T-helper 2 cell treated with Interferon-gamma antibody and Interleukin-4, amounts not matched to agents 100 ng/mL and 5 ng/mL, for 36 hours (primary cell): Measurements from ENCODE around the gene OTOS. TPM values are rescaled to one million over a fixed set of nuclear protein-coding genes. Genes with fewer than 3 reads are reported as not detected.

Experiments
- intact Hi-C: fragments of 100-400 bp; cut with micrococcal nuclease; formaldehyde crosslinking; loops from one replicate; pipeline ENCODE4 v1.15.1; 2023
- total RNA-seq: library from RNA; stranded (reverse); gene quantifications from 2 replicates; pipeline ENCODE4 v1.2.3, GENCODE V29; 2022

Gene OTOS
- not detected in 2 replicates for total RNA-seq

GRCh38 chr2:240140511-240140910, at the start of gene OTOS:
TSS of gene OTOS (minus strand) at chr2:240140658. CDS start at chr2:240140326, 332 bp downstream.
- intact Hi-C loops: loop anchor here (10.0 kb wide), 1 partner anchor 1106 kb away; no protein-coding TSS in a partner anchor

DNA sequence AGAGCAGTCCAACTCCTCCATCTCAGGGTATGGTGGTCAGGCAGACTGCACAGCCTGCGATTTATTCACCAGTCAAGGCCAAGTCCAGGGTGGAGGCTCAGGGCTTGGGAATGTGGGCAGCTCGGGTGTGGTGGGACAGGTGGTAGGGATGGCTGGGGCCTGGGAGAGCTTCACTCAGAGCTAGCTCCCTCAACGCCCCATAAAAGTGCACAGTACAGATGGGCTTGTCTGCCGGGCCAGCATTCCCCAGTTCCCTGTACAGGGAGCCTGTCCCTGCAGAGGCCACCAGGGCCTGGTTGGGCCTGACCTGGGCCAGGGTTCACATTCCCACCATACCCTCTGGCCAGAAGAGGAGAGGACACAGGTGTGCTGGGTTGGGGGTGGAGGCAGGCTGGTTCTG, 49.2 kb upstream of the OTOS start:
- intact Hi-C loops: no loop called here

DNA sequence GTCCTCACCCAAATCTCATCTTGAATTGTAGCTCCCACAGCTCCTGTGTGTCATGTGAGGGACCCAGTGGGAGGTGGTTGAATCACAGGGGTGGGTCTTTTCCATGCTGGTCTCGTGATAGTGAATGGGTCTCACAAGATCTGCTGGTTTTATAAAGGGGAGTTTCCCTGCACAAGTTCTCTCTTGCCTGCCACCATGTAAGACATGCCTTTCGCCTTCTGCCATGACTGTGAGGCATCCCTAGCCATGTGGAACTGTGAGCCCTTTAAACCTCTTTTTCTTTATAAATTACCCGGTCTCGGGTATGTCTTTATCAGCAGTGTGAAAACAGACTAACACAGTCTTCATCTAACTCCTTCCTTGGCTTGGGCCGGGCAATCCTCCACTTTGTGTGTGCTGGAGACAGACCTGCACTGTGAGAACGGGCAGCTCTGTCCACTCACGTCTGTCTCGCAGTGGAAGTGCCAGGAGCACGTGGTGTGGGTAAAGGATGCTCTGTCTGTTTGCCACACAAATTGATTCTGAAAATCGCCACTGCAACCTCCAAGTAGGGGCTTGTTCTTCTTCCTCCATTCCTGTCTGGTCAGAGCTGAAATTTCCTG, 47.6 kb upstream of the OTOS start:
- intact Hi-C loops: no loop called here

- intact Hi-C loops: no loop called here
Measured at GRCh38 chr2:240186191-240186725, 45.8 kb upstream of the OTOS start.

DNA sequence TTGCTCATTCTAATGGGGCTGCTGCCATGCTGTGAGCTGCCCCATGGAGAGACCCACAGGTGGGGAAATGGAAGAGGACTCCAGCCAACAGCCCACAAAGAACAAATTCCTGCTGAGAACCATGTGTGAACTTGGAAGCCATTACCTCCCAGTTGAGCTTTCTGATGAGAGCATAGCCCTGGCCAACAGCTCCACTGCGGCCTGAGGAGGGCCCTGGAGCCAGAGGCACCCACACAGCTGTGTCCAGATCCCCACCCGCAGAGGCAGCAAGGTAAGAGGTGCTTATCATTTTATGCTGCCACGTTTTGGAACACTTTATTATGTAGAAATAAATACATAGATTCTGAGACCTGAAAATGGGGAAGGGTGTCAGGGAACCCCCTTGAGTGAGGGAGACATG, 44.2 kb upstream of the OTOS start:
- intact Hi-C loops: no loop called here

GRCh38 chr2:240183875-240184590, 43.6 kb upstream of the OTOS start:
- intact Hi-C loops: no loop called here

GRCh38 chr2:240183006-240183874, 42.8 kb upstream of the OTOS start:
- intact Hi-C loops: no loop called here

DNA sequence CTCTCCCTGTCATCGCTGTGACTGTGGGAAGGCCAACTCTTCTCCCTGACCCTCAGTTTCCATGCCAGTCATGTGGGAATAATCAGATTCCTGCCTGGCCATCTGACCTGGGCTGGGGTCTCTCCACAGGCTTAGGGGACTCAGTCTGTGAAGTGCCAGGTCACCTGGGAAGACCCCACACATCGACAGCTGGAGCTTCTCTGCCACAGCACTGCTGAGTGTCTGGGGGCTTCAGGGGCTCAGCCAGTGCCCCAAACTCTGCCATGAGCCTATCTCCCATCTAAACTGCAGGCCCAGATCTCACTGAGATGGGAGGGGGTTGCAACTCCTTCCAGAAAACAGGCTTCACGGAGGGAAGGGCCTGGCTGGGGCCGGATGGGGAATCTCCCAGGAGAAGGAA, 42.0 kb upstream of the OTOS start:
- intact Hi-C loops: no loop called here

GRCh38 chr2:240182001-240182400, 41.5 kb upstream of the OTOS start:
- intact Hi-C loops: no loop called here

DNA sequence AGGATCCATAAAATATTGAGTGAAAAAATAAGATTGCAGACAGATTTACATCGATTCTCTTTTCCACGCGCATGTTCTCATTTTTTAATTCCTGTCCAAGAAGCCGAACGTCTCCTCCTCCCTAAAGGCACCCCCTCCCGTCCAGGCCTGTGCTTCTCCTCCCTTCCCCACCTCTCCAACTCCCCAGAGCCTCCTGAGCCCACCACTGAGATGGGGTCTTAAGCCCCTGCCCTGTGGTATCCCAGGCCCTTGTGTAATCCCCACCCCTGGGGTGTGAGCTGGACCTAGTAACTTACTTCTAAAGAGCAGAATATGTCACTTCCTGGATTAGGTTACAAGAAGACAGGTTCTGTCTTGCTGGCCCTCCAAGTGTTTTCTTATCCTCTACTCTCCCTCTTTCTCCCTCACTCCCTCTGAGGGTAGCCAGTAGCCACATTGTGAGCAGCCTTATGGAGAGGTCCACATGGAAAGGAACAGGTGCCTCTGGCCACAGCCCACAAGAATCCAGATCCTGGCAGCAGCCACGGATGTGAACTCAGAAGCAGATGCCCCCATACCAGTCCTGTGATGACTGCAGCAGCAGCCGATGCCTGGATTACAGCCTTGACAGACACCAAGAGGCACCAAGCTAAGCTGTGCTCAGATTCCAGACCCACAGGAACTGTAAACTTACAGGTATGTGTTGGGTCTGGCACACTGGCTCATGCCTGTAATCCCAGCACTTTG, 39.6 kb upstream of the OTOS start:
- intact Hi-C loops: no loop called here

GRCh38 chr2:240179186-240179815, 38.8 kb upstream of the OTOS start:
- intact Hi-C loops: no loop called here

GRCh38 chr2:240178564-240178963, 38.1 kb upstream of the OTOS start:
- intact Hi-C loops: no loop called here

GRCh38 chr2:240174496-240174895, 34.0 kb upstream of the OTOS start:
- intact Hi-C loops: no loop called here

DNA sequence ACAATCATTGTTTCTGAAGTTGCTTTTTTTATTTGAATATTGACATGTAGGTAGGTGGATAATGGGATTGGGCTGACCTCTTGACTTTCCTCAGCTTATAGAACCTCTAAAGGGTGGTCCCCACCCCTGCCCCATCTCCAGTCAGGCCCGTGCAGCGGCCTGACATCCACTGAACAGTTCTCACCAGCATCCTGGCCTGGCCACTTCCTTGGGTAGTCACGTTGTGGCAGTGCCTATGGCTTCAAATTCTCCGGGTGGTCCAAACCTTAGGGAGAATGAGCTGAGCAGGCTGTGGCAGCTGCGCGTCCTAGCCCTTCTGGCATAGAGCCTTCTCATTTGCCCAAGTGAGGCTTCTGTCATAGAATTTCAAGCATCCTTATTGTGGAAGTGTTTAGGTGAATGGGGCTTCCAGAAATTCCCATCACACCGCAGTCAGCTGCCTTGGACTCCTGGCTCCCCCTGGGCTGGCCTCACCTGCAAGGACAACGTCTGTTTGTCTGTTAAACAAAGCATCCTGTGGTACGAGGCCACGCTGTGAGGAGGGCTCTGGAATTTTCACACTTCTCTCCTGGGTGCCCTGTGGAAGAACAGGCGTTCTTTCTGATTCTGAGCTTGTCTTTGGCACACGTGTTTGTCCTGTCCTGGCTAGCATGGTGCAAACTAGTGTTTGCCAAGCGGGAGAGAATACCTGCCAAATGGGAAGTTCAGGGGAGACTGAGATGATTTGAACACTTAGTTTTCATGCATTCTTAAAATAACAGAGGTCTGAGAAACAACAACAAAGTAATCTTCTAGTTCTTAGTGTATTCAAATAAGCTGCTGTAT, 31.8 kb upstream of the OTOS start:
- intact Hi-C loops: no loop called here

- intact Hi-C loops: no loop called here
Measured at GRCh38 chr2:240170883-240171282, 30.4 kb upstream of the OTOS start.

DNA sequence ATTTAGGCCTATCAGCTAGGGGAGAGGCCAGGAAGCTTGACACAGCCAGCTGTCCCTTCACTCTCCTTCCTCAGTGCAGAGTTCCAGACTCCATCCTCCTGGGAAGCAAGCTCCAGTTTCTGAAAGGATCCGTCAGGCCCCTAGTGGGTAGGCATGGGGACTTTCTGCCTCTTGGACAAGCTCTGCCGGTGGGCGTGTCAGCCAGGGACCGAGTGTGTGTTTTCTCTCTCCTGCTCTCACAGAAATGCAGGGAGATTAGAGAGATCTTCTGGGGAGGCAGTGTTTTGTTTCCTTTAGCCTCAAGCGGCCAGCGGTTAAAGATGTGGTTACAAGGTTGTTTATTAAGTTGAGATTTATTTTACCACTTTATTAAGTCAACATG, 29.9 kb upstream of the OTOS start:
- intact Hi-C loops: no loop called here

GRCh38 chr2:240169486-240170353, 29.3 kb upstream of the OTOS start:
- intact Hi-C loops: no loop called here

- intact Hi-C loops: no loop called here
Measured at GRCh38 chr2:240168546-240169361, 28.3 kb upstream of the OTOS start.
